HepG2 (cell line): ENCODE results near the gene DNAJB12. TPM values are rescaled to one million over a fixed set of nuclear protein-coding genes. Genes with fewer than 3 reads are reported as not detected.
A peak's percentile ranks its signal among the peaks of the same experiment; 100 is the strongest.

Source experiments
- FOXK1 ChIP-seq: sonication (generic); formaldehyde crosslinking; IDR thresholded peaks from 2 replicates; pipeline ENCODE4 v1.4.0; 2020; ENCODE audit warnings: low read depth, missing genetic modification reagents, borderline replicate concordance
- JDP2 ChIP-seq: sonication (generic); formaldehyde crosslinking; IDR thresholded peaks from 2 replicates; pipeline ENCODE4 v1.8.1; 2022; ENCODE audit warnings: missing genetic modification reagents, borderline replicate concordance
- MBNL3 ChIP-seq: fragments of 250-450 bp; sonication (Bioruptor Pico); conservative IDR thresholded peaks from 2 replicates; pipeline ENCODE4 v1.8.0; 2022; ENCODE audit warnings: mild to moderate bottlenecking, inconsistent platforms
- MYC ChIP-seq: sonication (generic); formaldehyde crosslinking; IDR thresholded peaks from 2 replicates; pipeline ENCODE4 v1.9.0; 2021; ENCODE audit warnings: missing genetic modification reagents, borderline replicate concordance
- NFE2L2 ChIP-seq: fragments of 150-350 bp; IDR thresholded peaks from 2 replicates; pipeline ENCODE4 v1.6.1; 2014; ENCODE audit warnings: low read length
- SPEN ChIP-seq: sonication (generic); formaldehyde crosslinking; IDR thresholded peaks from 2 replicates; pipeline ENCODE4 v1.5.1; 2020; ENCODE audit warnings: low read depth, mild to moderate bottlenecking, missing genetic modification reagents
- TBX3 ChIP-seq: fragments of 450-650 bp; IDR thresholded peaks from 2 replicates; pipeline ENCODE4 v1.6.1; 2017; ENCODE audit warnings: antibody characterized with exemption, mild to moderate bottlenecking, inconsistent platforms, borderline replicate concordance
- ZBTB20 ChIP-seq: sonication (generic); formaldehyde crosslinking; IDR thresholded peaks from 2 replicates; pipeline ENCODE4 v1.8.1; 2023; ENCODE audit warnings: missing genetic modification reagents, low read depth, mild to moderate bottlenecking, borderline replicate concordance
- ZNF251 ChIP-seq: sonication (generic); formaldehyde crosslinking; IDR thresholded peaks from 2 replicates; pipeline ENCODE4 v1.9.0; 2021; ENCODE audit warnings: mild to moderate bottlenecking, missing genetic modification reagents
- ZNF296 ChIP-seq: sonication (generic); formaldehyde crosslinking; conservative IDR thresholded peaks from 2 replicates; pipeline ENCODE4 v1.5.0; 2020; ENCODE audit warnings: mild to moderate bottlenecking, missing genetic modification reagents
- ZNF607 ChIP-seq: sonication (generic); formaldehyde crosslinking; IDR thresholded peaks from 2 replicates; pipeline ENCODE4 v1.5.1; 2020; ENCODE audit warnings: missing genetic modification reagents, mild to moderate bottlenecking, borderline replicate concordance
- polyA plus RNA-seq, 8 experiments: library from polyadenylated mRNA; depleted of rRNA in 3 of 8; stranded (reverse) in 7 of 8; unstranded in 1 of 8; fragments of >200 nt; fragmentation: Illumina TruSeq in 4 of 8; extraction: Trizol in 4 of 8; gene quantifications; 2 replicates each; pipeline versions ENCODE4 v1.2.1 to v1.2.3, GENCODE V29; 2011 to 2016; ENCODE audit warnings: low read depth in 4 of 8, missing spikeins in 1 of 8, mixed read lengths in 1 of 8; ENCODE audit not compliant: insufficient read depth in 1 of 8
- total RNA-seq, 5 experiments: library from RNA; depleted of rRNA; stranded (reverse); fragments of >200 nt; fragmentation: Illumina TruSeq; extraction: Trizol; gene quantifications; 2 replicates each; pipeline ENCODE4 v1.2.3, GENCODE V29; 2016; ENCODE audit warnings: low read depth in 1 of 5
- TF ChIP-seq, protein P1 (sequence below): sonication (generic); formaldehyde crosslinking; IDR thresholded peaks from 2 replicates; pipeline ENCODE4 v1.5.0; 2020; ENCODE audit warnings: missing genetic modification reagents
- TF ChIP-seq, protein P2 (sequence below): sonication (generic); formaldehyde crosslinking; IDR thresholded peaks from 2 replicates; pipeline ENCODE4 v1.4.0; 2020; ENCODE audit warnings: missing genetic modification reagents, borderline replicate concordance
- TF ChIP-seq, protein P3 (sequence below): sonication (generic); formaldehyde crosslinking; IDR thresholded peaks from 2 replicates; pipeline ENCODE4 v1.4.0; 2020; ENCODE audit warnings: mild to moderate bottlenecking, missing genetic modification reagents

DNAJB12 gene
- total and polyA plus RNA-seq, 2 of the 13 experiments (the other 11 are each of a cell fraction or from before 2014, with no cell fraction given): 10.8 to 18.2 TPM

DNA sequence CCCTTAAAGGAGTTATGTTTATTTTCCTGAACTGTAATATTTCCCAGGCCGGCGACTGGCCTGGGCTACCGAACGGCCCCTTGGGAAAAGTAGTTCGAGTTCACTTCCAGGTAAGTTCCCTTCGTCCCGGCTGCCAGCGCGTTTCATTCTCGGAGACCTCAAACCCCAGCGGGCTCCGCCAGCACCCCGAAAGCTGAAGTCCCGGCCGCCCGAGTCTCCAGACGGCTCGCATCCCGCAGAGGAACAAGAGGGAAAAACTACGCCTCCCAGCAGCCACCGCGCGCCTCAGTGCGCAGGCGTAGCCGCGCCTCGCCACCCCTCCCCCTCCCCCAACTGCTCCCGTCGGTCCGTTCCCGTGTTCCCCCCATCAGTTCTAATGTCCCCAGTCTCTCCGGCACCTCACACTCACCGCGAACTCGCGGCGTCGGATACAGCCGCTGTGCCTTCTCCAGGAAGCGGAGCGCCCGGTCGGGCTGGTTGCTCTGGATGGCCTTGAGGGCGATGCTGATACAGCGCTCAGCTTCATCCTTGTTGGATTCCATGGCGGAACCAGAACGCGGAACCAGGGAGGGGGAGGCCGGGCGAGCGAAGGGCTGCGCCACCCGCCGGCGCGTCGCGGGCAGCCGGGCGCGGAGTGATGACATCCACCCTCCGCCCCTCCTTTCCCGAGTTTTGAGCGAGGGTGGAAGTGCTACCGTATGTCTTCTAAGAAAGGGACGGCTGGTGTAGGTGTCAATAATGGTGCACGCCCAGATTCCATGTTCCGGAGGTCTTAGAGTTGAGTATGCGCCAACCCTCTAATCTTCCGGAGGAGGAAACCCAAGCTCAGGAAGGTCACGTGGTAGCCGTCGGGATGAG is at the start of gene DNAJB12 (continued):
- TF ChIP-seq, protein P1, sequence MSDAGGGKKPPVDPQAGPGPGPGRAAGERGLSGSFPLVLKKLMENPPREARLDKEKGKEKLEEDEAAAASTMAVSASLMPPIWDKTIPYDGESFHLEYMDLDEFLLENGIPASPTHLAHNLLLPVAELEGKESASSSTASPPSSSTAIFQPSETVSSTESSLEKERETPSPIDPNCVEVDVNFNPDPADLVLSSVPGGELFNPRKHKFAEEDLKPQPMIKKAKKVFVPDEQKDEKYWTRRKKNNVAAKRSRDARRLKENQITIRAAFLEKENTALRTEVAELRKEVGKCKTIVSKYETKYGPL (CRISPR knock-in tag): 0 out of 2 replicates have a peak, but pooled peaks have one; percentile 48
- TF ChIP-seq MYC (CRISPR knock-in tag) (peak; percentile 73), SPEN (peak; percentile 87), ZNF251 (CRISPR knock-in tag) (no peak), TBX3 (peak; percentile 93), ZNF607 (CRISPR knock-in tag) (peak; percentile 90; the same call in 1 of the 2 replicates), JDP2 (CRISPR knock-in tag) (no peak), NFE2L2 (no peak), MBNL3 (CRISPR knock-in tag) (no peak), ZNF296 (CRISPR knock-in tag) (no peak), ZBTB20 (CRISPR knock-in tag) (peak; percentile 66; the same call in 1 of the 2 replicates), FOXK1 (peak; percentile 85)
- TF ChIP-seq, protein P2, sequence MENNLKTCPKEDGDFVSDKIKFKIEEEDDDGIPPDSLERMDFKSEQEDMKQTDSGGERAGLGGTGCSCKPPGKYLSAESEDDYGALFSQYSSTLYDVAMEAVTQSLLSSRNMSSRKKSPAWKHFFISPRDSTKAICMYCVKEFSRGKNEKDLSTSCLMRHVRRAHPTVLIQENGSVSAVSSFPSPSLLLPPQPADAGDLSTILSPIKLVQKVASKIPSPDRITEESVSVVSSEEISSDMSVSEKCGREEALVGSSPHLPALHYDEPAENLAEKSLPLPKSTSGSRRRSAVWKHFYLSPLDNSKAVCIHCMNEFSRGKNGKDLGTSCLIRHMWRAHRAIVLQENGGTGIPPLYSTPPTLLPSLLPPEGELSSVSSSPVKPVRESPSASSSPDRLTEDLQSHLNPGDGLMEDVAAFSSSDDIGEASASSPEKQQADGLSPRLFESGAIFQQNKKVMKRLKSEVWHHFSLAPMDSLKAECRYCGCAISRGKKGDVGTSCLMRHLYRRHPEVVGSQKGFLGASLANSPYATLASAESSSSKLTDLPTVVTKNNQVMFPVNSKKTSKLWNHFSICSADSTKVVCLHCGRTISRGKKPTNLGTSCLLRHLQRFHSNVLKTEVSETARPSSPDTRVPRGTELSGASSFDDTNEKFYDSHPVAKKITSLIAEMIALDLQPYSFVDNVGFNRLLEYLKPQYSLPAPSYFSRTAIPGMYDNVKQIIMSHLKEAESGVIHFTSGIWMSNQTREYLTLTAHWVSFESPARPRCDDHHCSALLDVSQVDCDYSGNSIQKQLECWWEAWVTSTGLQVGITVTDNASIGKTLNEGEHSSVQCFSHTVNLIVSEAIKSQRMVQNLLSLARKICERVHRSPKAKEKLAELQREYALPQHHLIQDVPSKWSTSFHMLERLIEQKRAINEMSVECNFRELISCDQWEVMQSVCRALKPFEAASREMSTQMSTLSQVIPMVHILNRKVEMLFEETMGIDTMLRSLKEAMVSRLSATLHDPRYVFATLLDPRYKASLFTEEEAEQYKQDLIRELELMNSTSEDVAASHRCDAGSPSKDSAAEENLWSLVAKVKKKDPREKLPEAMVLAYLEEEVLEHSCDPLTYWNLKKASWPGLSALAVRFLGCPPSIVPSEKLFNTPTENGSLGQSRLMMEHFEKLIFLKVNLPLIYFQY (CRISPR knock-in tag): no peak; the same call in 1 of the 2 replicates
- TF ChIP-seq, protein P3, sequence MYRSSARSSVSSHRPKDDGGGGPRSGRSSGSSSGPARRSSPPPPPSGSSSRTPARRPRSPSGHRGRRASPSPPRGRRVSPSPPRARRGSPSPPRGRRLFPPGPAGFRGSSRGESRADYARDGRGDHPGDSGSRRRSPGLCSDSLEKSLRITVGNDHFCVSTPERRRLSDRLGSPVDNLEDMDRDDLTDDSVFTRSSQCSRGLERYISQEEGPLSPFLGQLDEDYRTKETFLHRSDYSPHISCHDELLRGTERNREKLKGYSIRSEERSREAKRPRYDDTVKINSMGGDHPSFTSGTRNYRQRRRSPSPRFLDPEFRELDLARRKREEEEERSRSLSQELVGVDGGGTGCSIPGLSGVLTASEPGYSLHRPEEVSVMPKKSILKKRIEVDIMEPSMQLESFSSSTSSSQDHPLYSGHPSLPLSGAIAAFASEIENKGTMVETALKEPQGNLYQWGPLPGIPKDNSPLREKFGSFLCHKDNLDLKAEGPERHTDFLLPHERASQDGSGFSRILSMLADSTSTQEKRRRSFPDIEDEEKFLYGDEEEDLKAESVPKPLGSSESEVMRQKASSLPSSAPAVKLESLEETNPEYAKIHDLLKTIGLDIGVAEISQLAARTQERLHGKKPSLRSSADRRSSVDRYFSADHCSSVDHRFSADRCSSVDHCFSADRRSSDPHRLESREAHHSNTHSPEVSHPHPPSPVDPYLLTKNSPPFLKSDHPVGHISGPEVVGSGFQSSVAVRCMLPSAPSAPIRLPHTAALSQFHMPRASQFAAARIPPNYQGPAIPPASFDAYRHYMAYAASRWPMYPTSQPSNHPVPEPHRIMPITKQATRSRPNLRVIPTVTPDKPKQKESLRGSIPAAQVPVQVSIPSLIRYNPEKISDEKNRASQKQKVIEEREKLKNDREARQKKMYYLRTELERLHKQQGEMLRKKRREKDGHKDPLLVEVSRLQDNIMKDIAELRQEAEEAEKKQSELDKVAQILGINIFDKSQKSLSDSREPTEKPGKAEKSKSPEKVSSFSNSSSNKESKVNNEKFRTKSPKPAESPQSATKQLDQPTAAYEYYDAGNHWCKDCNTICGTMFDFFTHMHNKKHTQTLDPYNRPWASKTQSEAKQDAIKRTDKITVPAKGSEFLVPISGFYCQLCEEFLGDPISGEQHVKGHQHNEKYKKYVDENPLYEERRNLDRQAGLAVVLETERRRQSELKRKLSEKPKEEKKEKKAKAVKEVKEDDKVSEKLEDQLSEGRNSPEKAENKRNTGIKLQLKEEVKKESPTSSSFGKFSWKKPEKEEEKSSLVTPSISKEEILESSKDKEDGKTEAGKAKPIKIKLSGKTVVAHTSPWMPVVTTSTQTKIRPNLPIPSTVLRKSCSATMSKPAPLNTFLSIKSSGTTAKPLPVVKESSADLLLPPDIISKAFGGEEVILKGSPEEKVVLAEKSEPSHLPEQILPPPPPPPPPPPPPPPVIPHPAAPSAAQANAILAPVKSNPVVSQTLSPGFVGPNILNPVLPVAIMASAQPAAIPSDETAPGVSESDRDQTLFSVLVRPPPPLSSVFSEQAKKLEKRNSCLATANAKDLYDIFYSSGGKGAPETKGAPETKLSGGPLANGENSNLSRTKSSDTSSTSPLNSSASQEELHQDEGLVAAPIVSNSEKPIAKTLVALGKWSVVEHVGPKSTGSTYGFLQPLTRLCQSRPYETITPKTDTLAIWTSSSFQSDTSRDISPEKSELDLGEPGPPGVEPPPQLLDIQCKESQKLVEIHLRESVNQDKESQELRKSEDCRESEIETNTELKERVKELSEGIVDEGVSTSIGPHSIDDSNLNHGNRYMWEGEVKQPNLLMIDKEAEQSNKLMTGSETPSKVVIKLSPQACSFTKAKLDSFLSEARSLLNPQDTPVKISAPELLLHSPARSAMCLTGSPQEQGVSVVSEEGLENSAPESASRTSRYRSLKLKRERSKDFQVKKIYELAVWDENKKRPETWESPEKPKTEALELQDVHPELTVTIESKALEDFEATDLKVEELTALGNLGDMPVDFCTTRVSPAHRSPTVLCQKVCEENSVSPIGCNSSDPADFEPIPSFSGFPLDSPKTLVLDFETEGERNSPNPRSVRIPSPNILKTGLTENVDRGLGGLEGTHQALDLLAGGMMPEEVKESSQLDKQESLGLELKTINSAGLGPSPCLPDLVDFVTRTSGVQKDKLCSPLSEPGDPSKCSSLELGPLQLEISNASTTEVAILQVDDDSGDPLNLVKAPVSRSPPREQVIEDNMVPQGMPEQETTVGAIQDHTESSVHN (CRISPR knock-in tag): peak; percentile 61; the same call in 1 of the 2 replicates
